ENCODE measurements around the gene HDLBP.
"Not testable (repeated sequence)": the region's sequence is repeated elsewhere in the genome, so short reads cannot be mapped to it uniquely, and the experiment has no call there.

HDLBP gene

GRCh38 chr2:241308267-241308666 is 7.2 kb downstream of the HDLBP start:
- no peak for DNase-seq (ENCODE audit: low read depth in 2 of 2)

DNA sequence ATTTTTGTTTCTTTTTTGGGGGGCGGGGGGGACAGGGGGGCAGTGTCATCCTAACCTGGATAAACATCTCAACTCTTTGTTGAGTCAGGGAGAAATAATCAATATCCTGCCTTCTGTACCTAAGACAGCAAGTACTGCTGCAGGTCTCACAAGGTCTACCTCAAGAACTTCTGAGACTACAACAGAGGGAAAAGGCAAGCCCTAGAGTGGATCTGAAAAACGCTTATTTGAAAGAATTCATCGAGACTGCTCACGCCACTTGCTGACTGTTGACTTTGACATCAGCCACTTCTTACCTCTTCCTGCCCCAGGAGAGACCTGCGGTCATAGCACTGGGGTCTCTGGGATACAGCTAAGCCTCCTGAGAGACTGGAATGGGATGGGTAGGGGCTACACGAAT is 8.4 kb downstream of the HDLBP start:
- DNase-seq (ENCODE audit: low read depth in 2 of 2): no peak

DNA sequence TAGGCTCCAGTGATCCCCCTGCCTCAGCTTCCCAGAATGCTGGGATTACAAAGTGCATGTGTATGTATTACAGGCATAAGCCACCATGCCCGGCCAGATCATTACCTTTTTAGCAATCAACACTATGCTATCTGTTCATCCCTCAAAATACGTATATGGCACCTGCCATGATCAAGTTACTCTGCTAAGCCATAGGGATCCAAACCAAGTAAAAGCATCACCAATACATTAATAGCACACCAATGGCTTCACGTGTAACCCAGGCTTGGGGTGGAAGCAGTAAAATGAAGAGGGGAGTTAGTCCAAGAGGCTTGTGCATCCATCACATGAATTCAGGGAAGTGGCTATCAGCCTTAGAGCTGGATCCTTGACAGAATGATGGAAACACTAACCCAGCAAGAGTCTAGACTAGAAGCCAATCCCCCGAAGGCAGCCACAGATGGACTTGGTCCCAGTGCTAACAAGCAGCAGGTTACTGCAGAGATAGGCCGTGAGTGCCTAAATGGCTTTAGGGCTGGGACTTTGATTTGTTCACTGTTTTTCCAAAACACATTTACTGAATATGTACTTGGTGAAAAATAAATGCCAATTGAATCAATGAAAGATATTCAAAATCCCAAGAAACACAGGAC is 11.3 kb downstream of the HDLBP start:
- no peak for DNase-seq (ENCODE audit: low read depth in 2 of 2)

- no peak for DNase-seq (ENCODE audit: low read depth in 2 of 2)
Observed at GRCh38 chr2:241302759-241303651, 12.5 kb downstream of the HDLBP start.

GRCh38 chr2:241302083-241302482 is 13.4 kb downstream of the HDLBP start:
- no peak for DNase-seq (ENCODE audit: low read depth in 2 of 2)

- DNase-seq (ENCODE audit: low read depth in 2 of 2): no peak
Observed at GRCh38 chr2:241300000-241300399, 15.5 kb downstream of the HDLBP start.

DNA sequence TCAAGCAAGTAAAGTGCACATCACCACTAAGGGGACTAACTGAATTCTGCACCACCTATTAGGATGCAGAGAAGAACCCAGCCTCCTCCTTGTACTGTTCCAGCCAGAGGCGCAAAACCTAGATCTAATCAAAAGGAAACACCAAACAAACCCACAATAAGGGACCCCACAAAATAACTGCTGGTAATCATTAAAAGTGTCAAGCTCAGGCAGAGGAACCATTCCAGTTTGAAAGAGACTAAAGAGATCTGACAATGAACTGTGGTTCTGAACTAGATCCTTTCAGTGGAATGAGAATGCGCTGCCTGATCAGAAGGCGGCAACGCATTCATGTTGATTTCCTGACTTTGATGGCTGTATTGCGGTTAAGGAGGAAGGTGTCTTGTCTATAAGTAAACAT is 16.8 kb downstream of the HDLBP start:
- DNase-seq (ENCODE audit: low read depth in 2 of 2): no peak

DNA sequence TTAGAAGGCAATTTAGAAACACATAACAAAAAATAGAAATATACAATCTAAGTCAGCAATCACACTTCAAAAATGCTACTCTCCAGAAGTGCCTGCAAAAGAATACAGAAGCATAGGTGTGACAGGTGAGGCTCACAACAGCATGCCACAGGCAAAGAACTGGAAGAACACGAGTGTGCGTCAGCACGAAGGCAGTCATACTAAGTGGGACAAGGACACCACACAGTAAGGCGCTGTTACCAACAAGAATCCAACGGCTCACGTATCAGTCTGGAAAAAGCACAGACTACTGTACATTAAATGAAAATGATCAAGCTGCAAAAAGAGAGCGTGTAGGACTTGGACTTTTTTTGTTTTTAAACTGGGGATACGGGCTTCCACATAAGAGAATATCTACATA is 18.7 kb downstream of the HDLBP start:
- no peak for DNase-seq (ENCODE audit: low read depth in 2 of 2)

GRCh38 chr2:241295326-241296095 is 20.0 kb downstream of the HDLBP start:
- no peak for DNase-seq (ENCODE audit: low read depth in 2 of 2)

GRCh38 chr2:241293378-241293797 is 22.1 kb downstream of the HDLBP start:
- DNase-seq (ENCODE audit: low read depth in 2 of 2): not testable (repeated sequence)

DNA sequence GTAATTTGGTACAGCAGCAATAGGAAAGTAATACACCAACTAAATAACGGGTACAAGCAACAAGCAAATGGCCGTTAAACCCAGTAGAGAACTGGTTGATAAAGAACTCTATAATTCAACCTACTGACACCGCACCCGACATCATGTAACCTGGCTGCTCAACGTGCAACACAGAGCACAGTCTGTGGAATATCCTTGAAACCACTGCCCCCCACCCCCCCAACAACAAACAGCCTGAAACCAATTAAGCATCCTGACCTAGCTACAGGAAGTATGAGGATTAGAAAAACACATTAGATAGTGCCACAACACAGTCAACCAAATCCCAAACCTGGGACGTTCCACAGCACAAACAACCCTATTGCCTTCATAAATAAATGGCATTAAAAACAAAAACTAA is 23.5 kb downstream of the HDLBP start:
- DNase-seq (ENCODE audit: low read depth in 2 of 2): no peak

GRCh38 chr2:241291153-241291552 is 24.3 kb downstream of the HDLBP start:
- no peak for DNase-seq (ENCODE audit: low read depth in 2 of 2)

DNA sequence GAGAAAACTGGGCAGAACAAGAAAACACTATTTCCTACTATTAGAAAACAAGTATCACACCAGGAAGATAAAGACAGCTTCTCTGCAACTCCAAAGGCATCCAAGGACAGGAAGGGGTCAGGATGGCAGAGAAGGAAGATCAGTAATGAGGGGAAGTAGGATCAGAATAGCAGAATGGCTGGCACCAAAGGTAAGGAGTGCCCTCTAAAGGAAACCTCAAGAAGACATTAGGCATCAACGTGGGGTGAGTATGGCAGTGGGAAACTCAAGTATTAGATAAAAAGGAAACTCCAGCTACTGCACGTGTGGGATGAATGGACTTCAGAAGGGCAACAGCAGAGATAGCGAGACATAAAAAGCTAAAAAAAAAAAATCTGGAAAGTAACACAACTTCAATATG is 25.9 kb downstream of the HDLBP start:
- no peak for DNase-seq (ENCODE audit: low read depth in 2 of 2)

DNA sequence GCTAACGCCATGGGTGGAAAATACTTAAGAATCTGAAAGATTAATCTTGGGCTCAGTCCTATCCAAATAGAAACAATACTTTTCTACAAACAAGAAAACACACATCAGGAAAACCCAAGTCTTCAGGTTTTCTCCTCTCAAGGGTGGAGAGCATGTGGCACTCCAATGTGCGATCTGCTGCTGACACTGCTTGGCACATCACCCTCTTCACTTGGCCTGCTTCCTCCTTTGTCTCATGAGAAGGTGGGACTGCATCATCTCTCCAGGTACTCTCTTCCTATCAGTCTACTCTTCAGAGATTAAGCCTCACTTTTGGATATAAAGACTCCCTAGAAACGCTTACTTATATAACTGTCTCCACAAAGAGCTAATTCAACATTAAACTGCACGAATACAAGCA is 26.4 kb downstream of the HDLBP start:
- DNase-seq (ENCODE audit: low read depth in 2 of 2): no peak

- no peak for DNase-seq (ENCODE audit: low read depth in 2 of 2)
Observed at GRCh38 chr2:241288324-241288888, 27.1 kb downstream of the HDLBP start.

GRCh38 chr2:241286348-241287090 is 29.0 kb downstream of the HDLBP start:
- no peak for DNase-seq (ENCODE audit: low read depth in 2 of 2)

GRCh38 chr2:241285596-241285995 is 29.9 kb downstream of the HDLBP start:
- no peak for DNase-seq (ENCODE audit: low read depth in 2 of 2)

DNA sequence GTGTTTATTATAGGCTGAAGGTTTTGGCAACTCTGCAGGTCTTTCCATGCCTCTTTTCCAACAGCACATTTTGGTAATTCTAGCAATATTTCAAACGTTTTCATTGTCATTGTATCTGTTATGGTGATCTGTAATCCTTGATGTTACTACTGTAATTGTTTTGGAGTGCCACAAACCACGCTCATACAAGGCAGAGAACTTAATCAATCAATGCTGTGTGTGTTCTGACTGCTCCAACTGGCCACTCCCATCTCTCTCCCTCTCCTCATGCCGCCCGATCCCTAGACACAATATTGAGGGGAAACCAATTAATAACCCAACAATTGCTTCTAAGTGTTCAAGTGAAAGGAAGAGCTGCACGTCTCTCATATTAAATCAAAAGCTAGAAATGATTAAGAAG is 32.9 kb downstream of the HDLBP start:
- no peak for DNase-seq (ENCODE audit: low read depth in 2 of 2)

DNA sequence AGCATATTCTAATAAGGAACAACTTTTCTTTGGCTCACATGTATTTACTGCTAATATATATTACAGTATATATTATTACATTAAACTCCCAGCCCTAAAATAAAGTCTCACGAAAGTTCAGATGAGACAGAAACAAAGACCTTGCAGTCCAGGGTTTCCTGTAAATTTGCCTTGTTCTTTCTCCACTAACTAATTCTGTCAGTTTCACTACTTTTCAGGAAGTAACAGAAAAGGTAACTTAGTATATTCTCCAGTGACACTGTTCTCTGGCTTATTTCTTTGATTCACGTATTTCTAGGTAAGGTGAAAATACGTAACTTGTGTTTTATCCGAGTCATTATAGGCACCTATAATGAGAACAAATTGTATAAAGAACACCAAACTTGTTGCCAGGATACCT is 35.2 kb downstream of the HDLBP start:
- no peak for DNase-seq (ENCODE audit: low read depth in 2 of 2)

DNA sequence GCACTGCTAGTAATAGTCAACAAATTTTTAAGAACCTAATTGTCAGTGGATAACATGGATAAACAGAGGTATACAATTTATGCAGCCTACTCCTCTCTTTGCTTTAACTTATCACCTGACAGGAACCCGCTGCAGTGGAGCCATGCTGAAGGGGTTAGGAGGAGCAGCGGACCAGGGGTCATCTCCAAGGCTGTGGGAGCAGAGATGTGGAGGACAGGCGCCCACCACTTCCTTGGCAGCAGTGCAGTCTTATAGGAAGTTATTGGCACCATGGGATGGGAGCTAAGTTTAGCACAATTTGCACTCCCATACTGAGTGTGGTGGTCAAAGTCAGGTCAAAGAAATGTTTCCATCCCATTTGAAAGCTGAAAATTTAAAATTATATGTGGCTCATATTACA is 35.6 kb downstream of the HDLBP start:
- no peak for DNase-seq (ENCODE audit: low read depth in 2 of 2)

- no peak for DNase-seq (ENCODE audit: low read depth in 2 of 2)
Observed at GRCh38 chr2:241279413-241279812, 36.1 kb downstream of the HDLBP start.
